GM12801 (cell line): ENCODE measurements around the gene ADAMTS10.
A peak's percentile ranks its signal among the peaks of the same experiment; 100 is the strongest.

Experiments
- TF ChIP-seq, protein P1 (sequence below): IDR thresholded peaks from one replicate; pipeline ENCODE4 v1.5.1; 2011; ENCODE audit warnings: control low read depth; ENCODE audit not compliant: insufficient read length; ENCODE audit errors: extremely low read depth

Gene ADAMTS10

DNA sequence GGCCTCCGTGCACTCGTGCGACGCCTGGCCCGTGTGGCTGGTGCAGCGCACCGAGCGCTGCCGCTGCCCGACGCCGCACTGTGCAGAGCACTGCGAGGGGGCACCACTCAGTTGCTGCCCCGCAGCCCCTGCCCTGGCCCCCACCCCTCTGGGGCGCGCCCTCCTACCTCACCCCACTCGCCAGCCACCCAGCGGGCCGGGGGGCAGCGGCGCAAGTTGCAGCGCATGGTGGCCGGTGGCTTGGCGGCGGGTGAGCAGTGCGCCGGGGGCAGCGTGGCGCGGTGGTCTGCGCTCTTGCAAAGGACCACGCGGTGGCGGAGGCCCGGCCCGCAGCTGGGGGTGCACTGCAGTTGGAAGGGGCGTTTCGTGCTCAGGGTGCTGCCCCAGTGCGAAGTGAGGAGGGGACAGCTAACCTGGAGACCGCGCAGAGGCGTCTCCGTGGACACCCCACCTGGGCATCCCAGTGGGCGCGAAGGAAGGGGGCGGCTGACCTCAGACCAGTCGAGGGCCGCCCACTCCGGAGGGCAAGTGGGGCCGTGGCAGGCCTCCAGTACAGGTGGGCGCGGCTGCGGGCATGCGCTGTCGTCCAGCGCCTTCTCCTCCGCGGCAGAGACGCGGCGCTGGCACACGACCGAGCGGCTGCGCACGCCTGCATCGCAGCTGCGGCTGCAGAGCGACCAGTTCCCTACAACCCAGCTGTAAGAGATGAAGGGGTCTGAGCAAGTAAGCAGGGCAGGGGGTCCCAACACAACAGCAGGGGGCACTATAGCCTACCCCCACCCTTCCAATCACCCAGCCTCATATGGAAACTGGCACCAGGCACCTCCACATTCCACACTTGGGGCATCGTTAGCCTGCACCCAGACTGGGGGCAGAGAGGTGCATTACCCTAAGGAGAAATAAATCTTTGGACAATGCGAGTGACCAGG lies 25.3 kb downstream of the ADAMTS10 start:
- TF ChIP-seq, protein P1, sequence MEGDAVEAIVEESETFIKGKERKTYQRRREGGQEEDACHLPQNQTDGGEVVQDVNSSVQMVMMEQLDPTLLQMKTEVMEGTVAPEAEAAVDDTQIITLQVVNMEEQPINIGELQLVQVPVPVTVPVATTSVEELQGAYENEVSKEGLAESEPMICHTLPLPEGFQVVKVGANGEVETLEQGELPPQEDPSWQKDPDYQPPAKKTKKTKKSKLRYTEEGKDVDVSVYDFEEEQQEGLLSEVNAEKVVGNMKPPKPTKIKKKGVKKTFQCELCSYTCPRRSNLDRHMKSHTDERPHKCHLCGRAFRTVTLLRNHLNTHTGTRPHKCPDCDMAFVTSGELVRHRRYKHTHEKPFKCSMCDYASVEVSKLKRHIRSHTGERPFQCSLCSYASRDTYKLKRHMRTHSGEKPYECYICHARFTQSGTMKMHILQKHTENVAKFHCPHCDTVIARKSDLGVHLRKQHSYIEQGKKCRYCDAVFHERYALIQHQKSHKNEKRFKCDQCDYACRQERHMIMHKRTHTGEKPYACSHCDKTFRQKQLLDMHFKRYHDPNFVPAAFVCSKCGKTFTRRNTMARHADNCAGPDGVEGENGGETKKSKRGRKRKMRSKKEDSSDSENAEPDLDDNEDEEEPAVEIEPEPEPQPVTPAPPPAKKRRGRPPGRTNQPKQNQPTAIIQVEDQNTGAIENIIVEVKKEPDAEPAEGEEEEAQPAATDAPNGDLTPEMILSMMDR: no peak

DNA sequence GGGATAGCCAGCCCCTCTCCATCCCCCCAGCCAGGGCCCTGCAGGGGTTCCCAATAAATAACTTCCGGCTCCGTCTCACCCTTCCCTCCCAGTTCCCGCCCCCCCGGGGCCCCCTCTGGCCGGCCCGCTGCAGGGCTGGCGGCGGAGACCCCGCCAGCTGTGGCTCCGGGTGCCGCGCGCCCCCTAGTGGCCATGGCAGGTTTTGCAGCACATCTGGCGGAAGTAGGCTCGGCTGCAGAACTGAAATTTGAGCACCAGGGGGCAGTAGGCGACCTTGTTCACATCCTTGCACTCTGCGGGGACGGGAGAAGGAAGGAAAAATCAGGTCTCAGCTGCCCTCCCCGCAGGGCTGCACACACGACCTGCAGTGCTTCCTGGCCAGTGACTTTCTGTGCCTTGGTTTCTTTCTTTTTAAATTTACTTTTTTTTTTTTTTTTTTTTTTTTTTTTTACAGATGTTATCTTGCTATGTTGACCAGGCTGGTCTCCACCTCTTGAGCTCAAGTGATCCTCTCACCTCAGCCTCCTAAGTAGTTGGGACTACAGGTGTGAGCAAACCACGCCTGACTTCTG lies 29.7 kb downstream of the ADAMTS10 start:
- TF ChIP-seq, protein P1: peak; percentile 24

DNA sequence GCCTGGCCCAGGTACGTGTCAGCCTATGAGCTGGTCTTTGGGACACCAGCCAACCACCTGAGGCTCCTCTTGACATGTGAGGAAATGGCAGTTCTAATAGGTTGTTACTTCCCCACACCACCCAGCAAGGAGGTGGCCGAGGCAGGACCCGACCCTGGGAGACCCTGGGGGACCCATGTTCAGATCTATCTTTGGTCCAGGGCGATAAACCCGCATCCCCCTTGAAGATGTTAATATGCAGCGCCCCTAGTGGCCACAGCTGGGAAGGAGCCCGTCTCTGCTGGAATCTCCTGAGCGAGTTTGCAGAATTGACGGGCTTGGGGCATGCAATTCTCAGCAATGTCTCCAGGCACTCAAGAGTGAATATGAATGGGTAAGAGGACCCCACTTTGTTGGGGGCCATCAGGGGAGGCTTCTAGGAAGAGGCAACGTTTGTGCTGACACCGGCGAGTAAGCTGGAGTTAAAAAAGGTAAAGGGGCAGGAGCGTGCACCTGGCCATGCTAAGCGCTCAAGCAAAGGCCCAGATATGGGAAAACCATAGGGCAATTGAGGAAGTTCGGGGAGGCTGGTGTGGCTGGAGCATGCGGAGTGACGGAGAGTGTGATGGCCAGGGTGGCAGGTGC lies 31.8 kb downstream of the ADAMTS10 start:
- TF ChIP-seq, protein P1: no peak

DNA sequence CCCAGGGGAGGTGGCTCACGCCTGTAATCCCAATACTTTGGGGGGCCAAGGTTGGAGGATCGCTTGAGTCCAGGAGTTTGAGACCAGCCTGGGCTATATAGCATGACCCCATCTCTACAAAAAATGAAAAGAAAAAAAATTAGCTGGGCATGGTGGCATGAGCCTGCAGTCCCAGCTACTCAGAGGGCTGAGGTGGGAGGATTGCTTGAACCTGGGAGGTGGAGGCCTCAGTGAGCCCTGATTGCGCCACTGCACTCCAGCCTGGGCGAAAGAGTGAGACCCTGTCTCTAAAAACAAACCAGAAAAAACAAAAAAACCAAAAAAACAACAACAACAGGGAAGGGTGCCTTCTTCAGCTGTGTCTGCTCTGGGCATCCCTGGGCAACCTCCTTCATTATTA lies 32.8 kb downstream of the ADAMTS10 start:
- TF ChIP-seq, protein P1: no peak

DNA sequence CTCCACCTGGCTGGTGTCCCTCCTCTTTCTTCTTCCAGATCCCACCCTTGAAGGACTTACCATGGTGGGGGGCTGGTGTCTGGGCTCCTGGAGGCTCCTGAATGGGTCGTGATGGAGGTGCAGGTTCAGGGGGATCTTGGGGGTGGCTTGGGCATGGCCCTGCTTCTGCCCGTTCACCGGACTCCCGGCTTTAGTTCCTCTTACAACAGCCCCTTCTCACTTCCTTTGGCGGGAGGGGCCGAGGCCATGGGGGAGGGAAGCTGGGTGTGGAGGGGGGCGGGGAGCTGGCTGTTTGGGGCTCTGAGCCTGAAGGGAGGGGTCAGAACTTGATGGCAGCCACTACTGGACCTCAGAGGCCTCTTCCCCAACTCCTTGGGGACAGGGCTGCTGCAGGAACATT lies 33.3 kb downstream of the ADAMTS10 start, which contains the start of gene MYO1F:
Gene MYO1F, minus strand, starts transcription at position 196 of the 400 bp plus-strand sequence. Its CDS starts 133 bp downstream, at position 63.
- TF ChIP-seq, protein P1: no peak

DNA sequence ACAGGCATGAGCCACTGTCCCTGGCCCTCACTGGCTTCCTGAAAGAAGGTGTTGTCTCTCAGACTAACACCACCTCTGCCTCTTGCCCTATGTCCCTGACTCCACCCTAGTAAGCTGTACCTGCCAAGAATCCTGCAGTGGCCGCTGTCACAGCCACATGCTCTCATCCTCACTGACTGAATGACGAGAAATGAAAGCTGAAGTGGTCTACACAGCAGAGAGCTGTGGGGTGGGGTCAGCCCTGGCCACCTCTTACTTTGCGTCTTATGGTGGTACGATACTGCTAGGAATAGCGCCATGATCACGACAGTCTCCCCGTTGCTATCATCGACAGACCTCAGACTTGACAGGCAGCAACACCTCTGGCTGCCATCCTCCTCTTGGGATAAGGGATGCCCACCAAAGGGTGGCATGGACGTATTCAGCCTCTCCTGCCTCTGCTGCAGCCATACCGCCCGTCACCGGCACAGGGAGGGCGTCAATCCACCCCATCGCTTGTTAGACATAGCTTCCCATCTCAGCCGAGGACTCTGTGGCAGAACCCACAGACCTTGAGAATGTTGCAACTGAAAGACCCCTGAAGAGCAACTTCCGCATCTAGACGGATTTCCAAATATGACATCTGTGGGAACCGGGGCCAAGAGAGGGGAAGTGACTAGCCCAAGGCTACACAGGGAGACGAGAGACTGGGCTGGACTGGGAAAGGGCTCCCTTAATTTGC lies 34.1 kb downstream of the ADAMTS10 start:
- TF ChIP-seq, protein P1: no peak

DNA sequence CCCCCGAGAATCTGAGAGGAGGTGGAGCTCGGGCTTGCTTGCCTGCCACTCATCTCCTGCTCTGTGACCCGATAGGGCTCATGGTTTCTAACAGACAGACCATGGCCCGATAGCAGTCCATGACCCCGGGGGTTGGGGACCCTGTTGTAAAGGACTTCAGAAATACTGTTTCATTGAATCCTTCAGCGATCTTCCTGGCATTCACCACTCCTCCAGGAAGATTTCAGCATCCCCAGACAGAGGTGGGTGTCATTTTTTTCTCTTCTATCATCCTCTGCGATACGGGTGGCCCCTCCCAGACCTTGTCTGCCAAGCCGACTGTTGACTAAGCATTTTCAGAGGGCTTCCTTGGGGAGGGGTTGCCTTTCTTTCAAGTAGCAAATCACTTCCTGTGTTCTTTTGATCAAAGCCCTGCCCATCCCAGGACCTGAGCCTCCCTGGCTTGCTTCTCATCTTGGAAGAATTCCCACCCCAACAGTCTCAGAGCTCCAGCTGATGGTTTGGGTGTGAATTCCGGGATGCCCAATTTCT lies 35.0 kb downstream of the ADAMTS10 start:
- TF ChIP-seq, protein P1: no peak
